ENCODE measurements around the gene NEURL3.

NEURL3 gene

GRCh38 chr2:96528700-96529375, 23.7 kb upstream of the NEURL3 start:
- H3K27ac ChIP-seq (replicated peaks) = 0 out of 2 replicates have a peak overlapping the region, but pooled peaks have one; percentile 25
- no peaks in the 10 kb centered on the region for H3K27me3 ChIP-seq (ENCODE audit: insufficient read depth, poor library complexity, severe bottlenecking)
- H3K4me3 ChIP-seq (replicated peaks; ENCODE audit: insufficient read depth, low read length) = no peak overlapping the region
- DNase-seq (ENCODE audit: low read depth in 1 of 2, low spot score in 1 of 2) = no peak
- TF ChIP-seq SPI1 (IDR thresholded peaks at IDR 0.05; ENCODE audit: borderline replicate concordance, low read depth) (no peak), REST (IDR thresholded peaks at IDR 0.05; ENCODE audit: insufficient replicate concordance, low read depth) (no peak), POLR2AphosphoS5 (IDR thresholded peaks at IDR 0.05; ENCODE audit: low read depth) (no peak), GABPA (IDR thresholded peaks at IDR 0.05; ENCODE audit: low read depth) (no peak), CTCF (IDR thresholded peaks at IDR 0.05; ENCODE audit: insufficient read depth, low read length) (no peak)

GRCh38 chr2:96528006-96528699, 23.0 kb upstream of the NEURL3 start:
- Histone ChIP-seq H3K4me3 (replicated peaks; ENCODE audit: insufficient read depth, low read length) (no peak overlapping the region), H3K27me3 (ENCODE audit: insufficient read depth, poor library complexity, severe bottlenecking) (no peaks in the 10 kb centered on the region), H3K27ac (replicated peaks) (peak overlapping the region; percentile 34)
- peak in 1 of 2 experiments; percentile 70 for DNase-seq (ENCODE audit: low read depth in 1 of 2, low spot score in 1 of 2)
- TF ChIP-seq SPI1 (IDR thresholded peaks at IDR 0.05; ENCODE audit: borderline replicate concordance, low read depth) (peak; percentile 82), POLR2AphosphoS5 (IDR thresholded peaks at IDR 0.05; ENCODE audit: low read depth) (no peak)

- no peak for DNase-seq (ENCODE audit: low read depth in 1 of 2, low spot score in 1 of 2)
Observed at GRCh38 chr2:96527286-96528005, 22.3 kb upstream of the NEURL3 start.

More at GRCh38 chr2:96527286-96528005, 22.3 kb upstream of the NEURL3 start:
- H3K27me3 ChIP-seq (ENCODE audit: insufficient read depth, poor library complexity, severe bottlenecking) = no peaks in the 10 kb centered on the region
- H3K4me3 ChIP-seq (replicated peaks; ENCODE audit: insufficient read depth, low read length) = no peak overlapping the region
- H3K27ac ChIP-seq (replicated peaks) = peak overlapping the region; percentile 34
- no peak for TF ChIP-seq GABPA (IDR thresholded peaks at IDR 0.05; ENCODE audit: low read depth)
- no peak for TF ChIP-seq CTCF (IDR thresholded peaks at IDR 0.05; ENCODE audit: insufficient read depth, low read length)
- no peak for TF ChIP-seq SPI1 (IDR thresholded peaks at IDR 0.05; ENCODE audit: borderline replicate concordance, low read depth)
- TF ChIP-seq REST (IDR thresholded peaks at IDR 0.05; ENCODE audit: insufficient replicate concordance, low read depth) = no peak
- TF ChIP-seq POLR2AphosphoS5 (IDR thresholded peaks at IDR 0.05; ENCODE audit: low read depth) = no peak

Measured in HL-60 (cell line).